PC-3 (cell line): ENCODE measurements around the gene TGIF2. TPM values are rescaled to one million over a fixed set of nuclear protein-coding genes. Genes with fewer than 3 reads are reported as not detected.

Experiments used
- ATAC-seq: fragments of 200-7000 bp; cut with Tn5 transposase; 2 replicates; pipeline ENCODE4 v1.9.1; 2020; ENCODE audit warnings: mild to moderate bottlenecking, moderate library complexity
- BruUV-seq: library from RNA; stranded (reverse); fragments of 400-500 nt; replicated peaks from 2 replicates; lab custom pipeline; 2021; lab: Mats Ljungman, UMichigan
- CTCF ChIA-PET: fragments of 300-600 bp; sonication (Branson Sonifier 250); formaldehyde crosslinking; loops from one replicate; lab custom pipeline; 2022; ENCODE audit warnings: antibody characterized with exemption; lab: Charles Lee
- POLR2A ChIA-PET: fragments of 300-600 bp; sonication (Branson Sonifier 250); formaldehyde crosslinking; loops from one replicate; lab custom pipeline; 2022; ENCODE audit warnings: antibody characterized with exemption; ENCODE audit not compliant: unreplicated experiment; lab: Charles Lee
- DNase-seq: peaks from one replicate; pipeline ENCODE4 v3.0.0-alpha.2; 2015
- H2AFZ ChIP-seq: fragments of 300-600 bp; sonication (generic); 2 replicates; pipeline ENCODE4 v1.6.0; 2016; ENCODE audit warnings: antibody characterized with exemption, low read length
- H3F3A ChIP-seq: fragments of 300-600 bp; sonication (generic); one replicate; pipeline ENCODE4 v1.6.0; 2017; ENCODE audit warnings: antibody characterized with exemption, low read length, control low read depth, mild to moderate bottlenecking; ENCODE audit not compliant: unreplicated experiment
- H3K27ac ChIP-seq: fragments of 300-600 bp; sonication (generic); 2 replicates; pipeline ENCODE4 v1.5.1; 2016; ENCODE audit warnings: mild to moderate bottlenecking, low read length
- H3K27me3 ChIP-seq: fragments of 300-600 bp; sonication (generic); 2 replicates; pipeline ENCODE4 v1.6.1; 2016; ENCODE audit warnings: low read length, mixed read lengths
- H3K36me3 ChIP-seq: fragments of 300-600 bp; sonication (generic); 2 replicates; pipeline ENCODE4 v1.6.1; 2016; ENCODE audit warnings: low read depth, mixed run types, low read length, mixed read lengths
- H3K4me1 ChIP-seq: fragments of 300-600 bp; sonication (generic); 2 replicates; pipeline ENCODE4 v1.5.1; 2016; ENCODE audit warnings: low read length; ENCODE audit not compliant: insufficient read depth
- H3K4me2 ChIP-seq: fragments of 300-600 bp; sonication (generic); 2 replicates; pipeline ENCODE4 v1.6.0; 2016; ENCODE audit warnings: low read length
- H3K4me3 ChIP-seq: fragments of 300-600 bp; sonication (generic); 2 replicates; pipeline ENCODE4 v1.5.1; 2016; ENCODE audit warnings: mild to moderate bottlenecking, low read length, mixed read lengths
- H3K79me2 ChIP-seq: fragments of 300-600 bp; sonication (generic); 2 replicates; pipeline ENCODE4 v1.6.1; 2017; ENCODE audit warnings: low read length, mixed read lengths
- H3K9ac ChIP-seq: fragments of 300-600 bp; sonication (generic); 2 replicates; pipeline ENCODE4 v1.6.0; 2016; ENCODE audit warnings: mild to moderate bottlenecking, low read length
- H3K9me2 ChIP-seq: fragments of 300-600 bp; sonication (generic); replicated peaks from 2 replicates; pipeline ENCODE4 v1.6.1; 2016; ENCODE audit warnings: mixed run types, low read length, mixed read lengths
- H3K9me3 ChIP-seq: fragments of 300-600 bp; sonication (generic); 2 replicates; pipeline ENCODE4 v1.6.1; 2016; ENCODE audit warnings: low read length, mixed read lengths
- H4K20me1 ChIP-seq: fragments of 300-600 bp; sonication (generic); 2 replicates; pipeline ENCODE4 v1.6.1; 2016; ENCODE audit warnings: low read length, mixed read lengths
- CTCF ChIP-seq: fragments of 300-600 bp; sonication (generic); conservative IDR thresholded peaks from 2 replicates; pipeline ENCODE4 v1.5.1; 2017; ENCODE audit warnings: antibody characterized with exemption, low read depth, mild to moderate bottlenecking, low read length
- EZH2 ChIP-seq: fragments of 300-600 bp; sonication (generic); IDR thresholded peaks from one replicate; pipeline ENCODE4 v1.6.1; 2017; ENCODE audit warnings: antibody characterized with exemption, mild to moderate bottlenecking, low read length; ENCODE audit not compliant: unreplicated experiment
- EZH2phosphoT487 ChIP-seq: fragments of 300-600 bp; sonication (generic); IDR thresholded peaks from 2 replicates; pipeline ENCODE4 v1.6.1; 2018; ENCODE audit warnings: mild to moderate bottlenecking, antibody characterized with exemption, low read length, borderline replicate concordance
- intact Hi-C: fragments of 100-400 bp; cut with micrococcal nuclease; formaldehyde crosslinking; loops from 2 replicates; pipeline ENCODE4 v1.9.0; 2023
- total RNA-seq: library from RNA; depleted of rRNA; stranded (reverse); fragments of >200 nt; gene quantifications from 2 replicates; pipeline ENCODE4 v1.2.3, GENCODE V29; 2014

TGIF2 gene
- total RNA-seq, 1 experiment from 2014 or later = 15.2 TPM

DNA sequence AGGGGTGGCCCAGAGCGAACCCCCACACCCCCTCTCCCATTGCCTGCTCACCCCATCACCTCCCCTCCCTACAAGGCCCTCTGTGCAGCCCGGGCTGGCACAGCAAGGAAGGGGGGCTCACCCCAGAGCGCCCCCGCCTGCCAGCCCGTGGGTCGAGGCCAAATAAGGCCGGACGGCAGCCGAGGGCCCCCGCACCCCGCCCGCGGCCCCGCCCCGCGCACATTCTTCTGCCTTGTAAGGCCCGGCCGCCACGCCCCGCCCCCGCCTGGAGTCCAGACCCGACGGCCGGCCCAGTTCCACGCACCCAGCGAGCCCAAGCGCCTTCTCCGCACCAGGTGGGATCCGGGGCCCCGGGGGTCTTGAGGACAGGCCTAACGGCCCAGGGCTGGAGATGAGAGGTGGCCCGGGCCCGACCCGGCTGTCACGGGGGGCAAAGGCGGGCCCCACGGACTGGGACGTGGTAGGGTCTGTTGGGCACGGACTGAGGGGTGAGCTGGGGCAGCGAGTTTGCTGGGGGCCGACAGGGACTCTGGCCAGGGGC lies 32.1 kb upstream of the TGIF2 start, which contains the start of gene MYL9:
Gene MYL9, plus strand, starts transcription at position 293 of the 541 bp plus-strand sequence. CDS start 3,366 bp downstream, outside the sequence.
- ChIA-PET POLR2A (no interaction called here), CTCF (no interaction called here)
- Histone ChIP-seq H3K9me2 (no peaks in the 10 kb centered on the region), H3F3A (no peaks in the 10 kb centered on the region), H3K79me2 (no peaks in the 10 kb centered on the region), H2AFZ (peak within 1 kb of the TSS; percentile 97), H3K36me3 (no peaks in the 10 kb centered on the region), H3K27me3 (no peaks in the 10 kb centered on the region), H3K4me1 (peaks cover 5% of the 10 kb centered on the region; the same call in 1 of the 2 replicates), H4K20me1 (no peaks in the 10 kb centered on the region), H3K4me3 (peak within 1 kb of the TSS; percentile 72), H3K4me2 (peak within 1 kb of the TSS; percentile 91), H3K27ac (no peak within 1 kb of the TSS), H3K9me3 (no peaks in the 10 kb centered on the region), H3K9ac (peak within 1 kb of the TSS; percentile 58)
- ATAC-seq = peak; percentile 81
- DNase-seq = peak; percentile 50
- no peak for TF ChIP-seq EZH2
- TF ChIP-seq CTCF = no peak
- no peak for TF ChIP-seq EZH2phosphoT487
- intact Hi-C loops = no loop called here
- no TSS peak for BruUV-seq

- H3K9ac ChIP-seq = peak overlapping the region; percentile 58
- H3F3A ChIP-seq = no peaks in the 10 kb centered on the region
- H3K4me1 ChIP-seq = peaks cover 5% of the 10 kb centered on the region; the same call in 1 of the 2 replicates
- H4K20me1 ChIP-seq = no peaks in the 10 kb centered on the region
- DNase-seq (peak; percentile 16), ATAC-seq (peak; percentile 17)
- TF ChIP-seq EZH2phosphoT487 (no peak), EZH2 (no peak), CTCF (peak; percentile 52)
- no peaks in the 10 kb centered on the region for H3K9me3 ChIP-seq
- intact Hi-C loops = no loop called here
- ChIA-PET POLR2A (no interaction called here), CTCF (no interaction called here)
- peak overlapping the region; percentile 91 for H3K4me2 ChIP-seq
- peak overlapping the region; percentile 72 for H3K4me3 ChIP-seq
- peak overlapping the region; percentile 97 for H2AFZ ChIP-seq
- H3K27me3 ChIP-seq = no peaks in the 10 kb centered on the region
- no peaks in the 10 kb centered on the region for H3K79me2 ChIP-seq
- H3K36me3 ChIP-seq = no peaks in the 10 kb centered on the region
- no peaks in the 10 kb centered on the region for H3K9me2 ChIP-seq
- H3K27ac ChIP-seq = no peak overlapping the region
- TSS peak; percentile 55 for BruUV-seq
These were observed 31.5 kb upstream of the TGIF2 start for GRCh38 chr20:36541768-36542488.
